ENCODE measurements around the gene GHR.
A peak's percentile ranks its signal among the peaks of the same experiment; 100 is the strongest.

The GHR gene

GRCh38 chr5:42423285-42424165, at the start of gene GHR:
GHR (plus strand) TSS chr5:42423439; CDS start chr5:42565875, 142,436 bp downstream.
- DNase-seq (ENCODE audit: low spot score) (peak; percentile 67), FAIRE-seq (peak; percentile 65)

DNA sequence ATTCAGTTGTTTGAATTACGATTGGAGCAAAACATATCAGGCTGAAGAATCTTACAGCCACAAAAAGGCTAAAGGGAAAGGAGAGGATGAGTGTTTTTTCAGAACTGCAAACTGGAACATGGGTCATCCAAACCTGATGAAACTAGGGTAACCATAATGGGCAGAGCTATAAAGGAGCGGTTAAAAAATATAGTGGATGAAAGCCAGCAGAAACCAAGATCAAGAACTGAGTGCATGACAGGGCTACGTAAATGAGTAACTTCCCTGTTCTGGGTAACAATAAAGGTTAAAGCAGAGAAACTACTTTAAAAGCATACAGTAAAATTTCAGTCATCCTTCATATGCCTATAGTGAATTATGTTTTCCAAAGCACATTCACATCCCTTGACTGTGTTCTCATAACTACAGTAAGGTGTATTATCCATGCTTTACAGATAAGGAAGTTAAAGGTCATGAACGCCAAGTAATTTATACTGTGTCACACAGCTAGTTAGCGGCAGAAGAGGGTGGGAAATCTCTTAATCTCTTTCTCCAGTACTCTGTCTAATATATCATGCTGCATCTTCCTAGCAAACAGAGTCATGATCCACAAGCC, 48.5 kb upstream of the GHR start:
- DNase-seq (ENCODE audit: low spot score): no peak
- no peak for FAIRE-seq

DNA sequence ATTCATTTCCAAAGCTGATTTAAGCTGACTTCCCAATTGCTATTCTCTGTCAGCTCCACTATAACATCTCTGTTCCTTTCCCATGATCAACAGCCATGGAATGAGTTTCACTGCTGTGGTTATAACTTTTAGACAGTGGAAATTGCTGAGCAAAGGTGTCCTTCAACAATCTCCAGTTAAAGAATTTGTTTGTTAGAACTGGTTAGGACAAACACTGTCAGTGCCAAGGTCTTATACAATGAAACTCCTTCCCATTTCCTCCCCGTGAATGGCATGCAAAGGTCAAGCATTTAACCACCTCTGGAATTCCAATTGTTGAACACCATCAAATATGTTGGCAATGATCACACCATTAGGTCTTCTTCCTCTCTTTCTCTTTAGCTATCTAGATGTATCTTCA, 45.7 kb upstream of the GHR start:
- FAIRE-seq (no peak), DNase-seq (ENCODE audit: low spot score) (no peak)

- no peak for FAIRE-seq
Observed at GRCh38 chr5:42381973-42382372, 41.3 kb upstream of the GHR start.

GRCh38 chr5:42387563-42387962, 35.7 kb upstream of the GHR start:
- FAIRE-seq: no peak
- no peak for DNase-seq (ENCODE audit: low spot score)

More at GRCh38 chr5:42381973-42382372, 41.3 kb upstream of the GHR start:
- no peak for DNase-seq (ENCODE audit: low spot score)

GRCh38 chr5:42390115-42390514, 33.1 kb upstream of the GHR start:
- FAIRE-seq: no peak
- DNase-seq (ENCODE audit: low spot score): no peak

GRCh38 chr5:42392917-42393316, 30.3 kb upstream of the GHR start:
- no peak for FAIRE-seq
- no peak for DNase-seq (ENCODE audit: low spot score)

- no peak for FAIRE-seq
- DNase-seq (ENCODE audit: low spot score): no peak
Observed at GRCh38 chr5:42396111-42396510, 27.1 kb upstream of the GHR start.

- FAIRE-seq (no peak), DNase-seq (ENCODE audit: low spot score) (no peak)
Observed at GRCh38 chr5:42397267-42397666, 26.0 kb upstream of the GHR start.

DNA sequence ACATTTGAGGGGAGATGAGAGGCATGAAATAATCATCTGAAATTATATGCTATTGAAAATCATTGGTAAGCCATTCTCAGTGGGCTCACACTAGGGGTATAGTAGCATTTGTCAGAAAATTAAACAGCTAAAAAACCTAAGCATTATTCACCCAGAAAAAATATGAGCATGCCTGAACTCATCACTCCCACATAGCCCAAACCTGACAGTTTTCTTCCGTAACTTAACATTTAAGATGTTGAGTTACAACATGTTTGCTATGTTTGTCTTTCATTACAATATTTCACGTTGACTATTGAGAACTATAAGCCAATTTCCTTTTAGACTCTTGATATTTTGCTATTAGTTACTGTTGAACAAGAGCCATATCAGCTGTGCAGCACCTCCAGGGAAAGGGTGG, 23.5 kb upstream of the GHR start:
- DNase-seq (ENCODE audit: low spot score): no peak
- no peak for FAIRE-seq

DNA sequence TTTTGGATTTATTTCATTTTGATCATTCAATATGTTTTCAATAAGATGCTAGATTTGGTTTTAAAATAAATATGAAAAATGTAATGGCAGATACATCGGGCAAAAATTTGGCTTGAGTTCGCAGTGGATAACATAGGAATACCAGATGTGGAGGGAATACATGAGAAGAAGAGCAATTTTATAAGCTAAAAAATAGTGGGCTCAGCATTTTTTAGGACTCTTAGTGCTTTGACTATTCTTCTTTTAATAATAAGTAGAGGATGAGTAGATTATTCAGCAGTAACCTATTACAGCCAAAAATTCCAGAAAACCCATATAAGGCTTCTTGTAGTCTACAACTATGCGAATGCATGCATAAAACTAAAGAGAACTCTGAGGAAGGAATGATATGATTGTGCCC, 22.8 kb upstream of the GHR start:
- FAIRE-seq (no peak), DNase-seq (ENCODE audit: low spot score) (no peak)

- no peak for DNase-seq (ENCODE audit: low spot score)
Observed at GRCh38 chr5:42403236-42403635, 20.0 kb upstream of the GHR start.

GRCh38 chr5:42404366-42404765, 18.9 kb upstream of the GHR start:
- FAIRE-seq: no peak
- no peak for DNase-seq (ENCODE audit: low spot score)

More at GRCh38 chr5:42403236-42403635, 20.0 kb upstream of the GHR start:
- no peak for FAIRE-seq

DNA sequence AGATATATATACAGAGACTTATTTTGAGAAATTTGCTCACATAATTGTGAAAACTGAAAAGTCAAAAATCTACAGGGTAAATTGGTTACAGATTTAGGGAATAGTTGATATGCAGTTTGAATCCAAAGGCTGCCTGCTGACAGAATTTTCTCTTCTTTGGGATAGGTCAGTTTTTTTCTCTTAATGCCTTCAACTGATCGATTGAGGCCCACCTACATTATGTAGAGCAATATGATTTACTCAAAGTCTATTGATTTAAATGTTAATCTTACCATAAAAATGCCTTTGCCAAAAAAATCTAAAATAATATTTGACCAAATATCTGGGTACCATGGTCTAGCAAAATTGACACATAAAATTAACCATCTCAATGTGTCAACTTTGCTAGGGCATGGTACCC, 3.9 kb upstream of the GHR start:
- FAIRE-seq (no peak), DNase-seq (ENCODE audit: low spot score) (no peak)

- DNase-seq (ENCODE audit: low spot score) (no peak), FAIRE-seq (no peak)
Observed at GRCh38 chr5:42422656-42423280, 471 bp upstream of the GHR start.

GRCh38 chr5:42426016-42426415, 2.8 kb downstream of the GHR start:
- FAIRE-seq: no peak
- DNase-seq (ENCODE audit: low spot score): no peak

- no peak for DNase-seq (ENCODE audit: low spot score)
- FAIRE-seq: no peak
Observed at GRCh38 chr5:42429694-42430093, 6.5 kb downstream of the GHR start.

- no peak for FAIRE-seq
- no peak for DNase-seq (ENCODE audit: low spot score)
Observed at GRCh38 chr5:42434047-42434724, 10.9 kb downstream of the GHR start.

GRCh38 chr5:42436051-42436450, 12.8 kb downstream of the GHR start:
- FAIRE-seq (no peak), DNase-seq (ENCODE audit: low spot score) (no peak)

- DNase-seq (ENCODE audit: low spot score) (no peak), FAIRE-seq (no peak)
Observed at GRCh38 chr5:42454216-42454995, 31.2 kb downstream of the GHR start.

DNA sequence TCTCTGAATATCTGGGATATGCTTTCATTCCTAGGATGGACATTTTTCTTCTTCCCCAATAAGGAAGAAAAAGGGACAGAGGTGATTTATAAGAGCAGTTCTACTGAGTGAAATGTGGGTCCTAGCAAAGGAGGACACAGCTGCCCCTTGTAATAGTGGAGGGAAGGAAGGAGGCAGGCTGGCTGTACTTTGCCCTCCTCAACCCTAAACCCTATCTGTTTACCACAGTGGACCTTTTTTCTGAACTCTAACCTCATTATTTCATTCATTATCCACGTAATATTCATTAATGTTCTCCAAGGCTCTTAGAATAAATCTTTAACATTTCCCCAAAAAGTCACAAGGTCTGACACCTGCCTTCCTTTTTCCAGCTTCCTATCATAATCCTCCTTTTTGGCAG, 37.8 kb downstream of the GHR start:
- FAIRE-seq (no peak), DNase-seq (ENCODE audit: low spot score) (no peak)
